ENCODE results near the gene ECI1. TPM values are rescaled to one million over a fixed set of nuclear protein-coding genes. Genes with fewer than 3 reads are reported as not detected.

ECI1 gene
- total and polyA plus RNA-seq, 4 donors, result 28.4 to 66.0 (median 47.1) TPM

- Histone ChIP-seq H3K4me3 (ENCODE audit: low read length in 2 of 2) (no peak overlapping the region), H3K27me3 (ENCODE audit: control insufficient read depth in 1 of 2, insufficient read depth in 2 of 2, low read length in 1 of 2) (no peaks in the 10 kb centered on the region), H3K36me3 (ENCODE audit: control insufficient read depth in 1 of 2, insufficient read depth in 2 of 2, low read length in 1 of 2) (peaks cover 0 to 8% of the 10 kb centered on the region in 2 donors), H3K9me3 (ENCODE audit: control insufficient read depth, low read length) (no peaks in the 10 kb centered on the region), H3K4me1 (ENCODE audit: control insufficient read depth in 1 of 2, insufficient read depth in 2 of 2, low read length in 2 of 2) (no peaks in the 10 kb centered on the region), H3K27ac (ENCODE audit: low read depth in 1 of 2, low read length in 2 of 2) (no peak overlapping the region)
- intact Hi-C loops (cut with DNase I), result no loop called here
- WGBS, 2 donors, result 89 to 92% methylated on average over 21 to 25 of the region's 25 CpGs
- ATAC-seq (ENCODE audit: low FRiP score) (no peak), DNase-seq (no peak)
Measured at GRCh38 chr16:2228161-2228824, 23.1 kb downstream of the ECI1 start.

GRCh38 chr16:2226918-2227317 is 24.5 kb downstream of the ECI1 start:
- Histone ChIP-seq H3K27me3 (ENCODE audit: control insufficient read depth in 1 of 2, insufficient read depth in 2 of 2, low read length in 1 of 2) (no peaks in the 10 kb centered on the region), H3K27ac (ENCODE audit: low read depth in 1 of 2, low read length in 2 of 2) (no peak overlapping the region), H3K36me3 (ENCODE audit: control insufficient read depth in 1 of 2, insufficient read depth in 2 of 2, low read length in 1 of 2) (peaks cover 0 to 8% of the 10 kb centered on the region in 2 donors), H3K4me3 (ENCODE audit: low read length in 2 of 2) (no peak overlapping the region), H3K9me3 (ENCODE audit: control insufficient read depth, low read length) (no peaks in the 10 kb centered on the region), H3K4me1 (ENCODE audit: control insufficient read depth in 1 of 2, insufficient read depth in 2 of 2, low read length in 2 of 2) (no peaks in the 10 kb centered on the region)
- intact Hi-C loops (cut with DNase I), result no loop called here
- ATAC-seq (ENCODE audit: low FRiP score) (no peak), DNase-seq (no peak)
- 85 to 88% methylated on average over 6 of the region's 6 CpGs for WGBS, 2 donors

- ATAC-seq (ENCODE audit: low FRiP score) (no peak), DNase-seq (no peak)
- 66 to 67% methylated on average over 9 of the region's 9 CpGs for WGBS, 2 donors
- Histone ChIP-seq H3K36me3 (ENCODE audit: control insufficient read depth in 1 of 2, insufficient read depth in 2 of 2, low read length in 1 of 2) (peaks cover 0 to 8% of the 10 kb centered on the region in 2 donors), H3K4me3 (ENCODE audit: low read length in 2 of 2) (no peak overlapping the region), H3K4me1 (ENCODE audit: control insufficient read depth in 1 of 2, insufficient read depth in 2 of 2, low read length in 2 of 2) (no peaks in the 10 kb centered on the region), H3K9me3 (ENCODE audit: control insufficient read depth, low read length) (no peaks in the 10 kb centered on the region), H3K27ac (ENCODE audit: low read depth in 1 of 2, low read length in 2 of 2) (no peak overlapping the region), H3K27me3 (ENCODE audit: control insufficient read depth in 1 of 2, insufficient read depth in 2 of 2, low read length in 1 of 2) (no peaks in the 10 kb centered on the region)
- intact Hi-C loops (cut with DNase I), result no loop called here
Measured at GRCh38 chr16:2226245-2226793, 25.1 kb downstream of the ECI1 start.

- 6 to 7% methylated on average over 15 to 22 of the region's 22 CpGs for WGBS, 2 donors
- ATAC-seq (ENCODE audit: low FRiP score), result peak; percentile 65
- Histone ChIP-seq H3K4me1 (ENCODE audit: control insufficient read depth in 1 of 2, insufficient read depth in 2 of 2, low read length in 2 of 2) (no peaks in the 10 kb centered on the region), H3K27me3 (ENCODE audit: control insufficient read depth in 1 of 2, insufficient read depth in 2 of 2, low read length in 1 of 2) (no peaks in the 10 kb centered on the region), H3K4me3 (ENCODE audit: low read length in 2 of 2) (peak overlapping the region; percentile 43 to 82), H3K9me3 (ENCODE audit: control insufficient read depth, low read length) (no peaks in the 10 kb centered on the region), H3K27ac (ENCODE audit: low read depth in 1 of 2, low read length in 2 of 2) (no peak overlapping the region), H3K36me3 (ENCODE audit: control insufficient read depth in 1 of 2, insufficient read depth in 2 of 2, low read length in 1 of 2) (peaks cover 0 to under 1% of the 10 kb centered on the region in 2 donors)
- intact Hi-C loops (cut with DNase I), result loop anchor here in 1 of 2 donors (1.0 to 2.0 kb wide), 3 partner anchors 10 to 69 kb away; partner anchors contain the start of genes ECI1, PGP and TRAF7
- peak in 1 of 2 donors; percentile 68 for DNase-seq
Measured at GRCh38 chr16:2223942-2224486, 27.4 kb downstream of the ECI1 start.

GRCh38 chr16:2223221-2223941 is 28.0 kb downstream of the ECI1 start, which contains the start of gene E4F1:
TSS of gene E4F1 (plus strand) at chr16:2223591. CDS start at chr16:2223614, 23 bp downstream.
- Histone ChIP-seq H3K27ac (ENCODE audit: low read depth in 1 of 2, low read length in 2 of 2) (no peak within 1 kb of the TSS), H3K4me3 (ENCODE audit: low read length in 2 of 2) (peak within 1 kb of the TSS; percentile 43 to 82), H3K27me3 (ENCODE audit: control insufficient read depth in 1 of 2, insufficient read depth in 2 of 2, low read length in 1 of 2) (no peaks in the 10 kb centered on the region), H3K36me3 (ENCODE audit: control insufficient read depth in 1 of 2, insufficient read depth in 2 of 2, low read length in 1 of 2) (no peaks in the 10 kb centered on the region), H3K4me1 (ENCODE audit: control insufficient read depth in 1 of 2, insufficient read depth in 2 of 2, low read length in 2 of 2) (no peaks in the 10 kb centered on the region), H3K9me3 (ENCODE audit: control insufficient read depth, low read length) (no peaks in the 10 kb centered on the region)
- WGBS, 2 donors, result 0% methylated on average over 74 to 82 of the region's 82 CpGs
- peak; percentile 100 for DNase-seq
- ATAC-seq (ENCODE audit: low FRiP score), result peak; percentile 99
- intact Hi-C loops (cut with DNase I), result loop anchor here in 1 of 2 donors (1.0 to 2.0 kb wide), 3 partner anchors 9 to 68 kb away; partner anchors contain the start of genes ECI1, PGP and TRAF7

GRCh38 chr16:2216330-2216729 is 35.1 kb downstream of the ECI1 start:
- Histone ChIP-seq H3K27me3 (ENCODE audit: control insufficient read depth in 1 of 2, insufficient read depth in 2 of 2, low read length in 1 of 2) (no peaks in the 10 kb centered on the region), H3K27ac (ENCODE audit: low read depth in 1 of 2, low read length in 2 of 2) (no peak overlapping the region), H3K36me3 (ENCODE audit: control insufficient read depth in 1 of 2, insufficient read depth in 2 of 2, low read length in 1 of 2) (no peaks in the 10 kb centered on the region), H3K4me3 (ENCODE audit: low read length in 2 of 2) (no peak overlapping the region), H3K9me3 (ENCODE audit: control insufficient read depth, low read length) (no peaks in the 10 kb centered on the region), H3K4me1 (ENCODE audit: control insufficient read depth in 1 of 2, insufficient read depth in 2 of 2, low read length in 2 of 2) (no peaks in the 10 kb centered on the region)
- 93 to 94% methylated on average over 4 of the region's 4 CpGs for WGBS, 2 donors
- no peak for ATAC-seq (ENCODE audit: low FRiP score)
- no peak for DNase-seq
- intact Hi-C loops (cut with DNase I), result no loop called here

- Histone ChIP-seq H3K27me3 (ENCODE audit: control insufficient read depth in 1 of 2, insufficient read depth in 2 of 2, low read length in 1 of 2) (no peaks in the 10 kb centered on the region), H3K36me3 (ENCODE audit: control insufficient read depth in 1 of 2, insufficient read depth in 2 of 2, low read length in 1 of 2) (no peaks in the 10 kb centered on the region), H3K27ac (ENCODE audit: low read depth in 1 of 2, low read length in 2 of 2) (peak within 1 kb of the TSS; percentile 29 to 93), H3K4me1 (ENCODE audit: control insufficient read depth in 1 of 2, insufficient read depth in 2 of 2, low read length in 2 of 2) (no peaks in the 10 kb centered on the region), H3K4me3 (ENCODE audit: low read length in 2 of 2) (peak within 1 kb of the TSS; percentile 61 to 74), H3K9me3 (ENCODE audit: control insufficient read depth, low read length) (no peaks in the 10 kb centered on the region)
- DNase-seq (no peak), ATAC-seq (ENCODE audit: low FRiP score) (peak; percentile 97)
- intact Hi-C loops (cut with DNase I), result loop anchor here in 1 of 2 donors (1.0 kb wide), 1 partner anchor 9 kb away; the partner anchor contains the start of gene E4F1
- 0 to 1% methylated on average over 16 to 48 of the region's 48 CpGs for WGBS, 2 donors
Measured at GRCh38 chr16:2214719-2214968, 36.7 kb downstream of the ECI1 start, which contains the start of gene PGP. TSS of gene PGP (minus strand) at chr16:2214840. CDS start at chr16:2214777, 63 bp downstream.

- no peaks in the 10 kb centered on the region for H3K36me3 ChIP-seq (ENCODE audit: control insufficient read depth in 1 of 2, insufficient read depth in 2 of 2, low read length in 1 of 2)
- H3K4me3 ChIP-seq (ENCODE audit: low read length in 2 of 2), result peak overlapping the region; percentile 61 to 74
- ATAC-seq (ENCODE audit: low FRiP score), result no peak
- H3K27me3 ChIP-seq (ENCODE audit: control insufficient read depth in 1 of 2, insufficient read depth in 2 of 2, low read length in 1 of 2), result no peaks in the 10 kb centered on the region
- no peaks in the 10 kb centered on the region for H3K9me3 ChIP-seq (ENCODE audit: control insufficient read depth, low read length)
- 1% methylated on average over 61 to 98 of the region's 98 CpGs for WGBS, 2 donors
- peak overlapping the region; percentile 29 to 73 for H3K27ac ChIP-seq (ENCODE audit: low read depth in 1 of 2, low read length in 2 of 2)
- no peaks in the 10 kb centered on the region for H3K4me1 ChIP-seq (ENCODE audit: control insufficient read depth in 1 of 2, insufficient read depth in 2 of 2, low read length in 2 of 2)
- peak in 1 of 2 donors; percentile 54 for DNase-seq
- intact Hi-C loops (cut with DNase I), result loop anchor here in 1 of 2 donors (1.0 kb wide), 1 partner anchor 9 kb away; the partner anchor contains the start of gene E4F1
Measured at GRCh38 chr16:2213817-2214718, 37.3 kb downstream of the ECI1 start.

Data from aorta (tissue), 5 donors.